ENCODE measurements around the gene PNLIPRP3.

Gene PNLIPRP3

GRCh38 chr10:116475866-116476265 lies 48.2 kb downstream of the PNLIPRP3 start:
- ATAC-seq, result no peak

GRCh38 chr10:116476461-116476860 lies 48.8 kb downstream of the PNLIPRP3 start:
- TF ChIP-seq, protein P1, sequence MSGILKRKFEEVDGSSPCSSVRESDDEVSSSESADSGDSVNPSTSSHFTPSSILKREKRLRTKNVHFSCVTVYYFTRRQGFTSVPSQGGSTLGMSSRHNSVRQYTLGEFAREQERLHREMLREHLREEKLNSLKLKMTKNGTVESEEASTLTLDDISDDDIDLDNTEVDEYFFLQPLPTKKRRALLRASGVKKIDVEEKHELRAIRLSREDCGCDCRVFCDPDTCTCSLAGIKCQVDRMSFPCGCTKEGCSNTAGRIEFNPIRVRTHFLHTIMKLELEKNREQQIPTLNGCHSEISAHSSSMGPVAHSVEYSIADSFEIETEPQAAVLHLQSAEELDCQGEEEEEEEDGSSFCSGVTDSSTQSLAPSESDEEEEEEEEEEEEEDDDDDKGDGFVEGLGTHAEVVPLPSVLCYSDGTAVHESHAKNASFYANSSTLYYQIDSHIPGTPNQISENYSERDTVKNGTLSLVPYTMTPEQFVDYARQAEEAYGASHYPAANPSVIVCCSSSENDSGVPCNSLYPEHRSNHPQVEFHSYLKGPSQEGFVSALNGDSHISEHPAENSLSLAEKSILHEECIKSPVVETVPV (CRISPR knock-in tag; IDR thresholded peaks at IDR 0.05), result no peak
- TF ChIP-seq OSR1 (CRISPR knock-in tag; IDR thresholded peaks at IDR 0.05) (no peak), ZNF565 (CRISPR knock-in tag; conservative IDR thresholded peaks at IDR 0.05; ENCODE audit: low read depth) (no peak)
- no peak for ATAC-seq

More at GRCh38 chr10:116475866-116476265, 48.2 kb downstream of the PNLIPRP3 start:
- TF ChIP-seq ZNF565 (CRISPR knock-in tag; conservative IDR thresholded peaks at IDR 0.05; ENCODE audit: low read depth) (no peak), PATZ1 (CRISPR knock-in tag; IDR thresholded peaks at IDR 0.05; ENCODE audit: borderline replicate concordance) (no peak), OSR1 (CRISPR knock-in tag; IDR thresholded peaks at IDR 0.05) (no peak), ISL1 (CRISPR knock-in tag; IDR thresholded peaks at IDR 0.05) (no peak), TOX (CRISPR knock-in tag; IDR thresholded peaks at IDR 0.05; ENCODE audit: borderline replicate concordance) (no peak), ZNF8 (CRISPR knock-in tag; IDR thresholded peaks at IDR 0.05) (no peak), ZNF70 (CRISPR knock-in tag; IDR thresholded peaks at IDR 0.05) (no peak), GLIS3 (CRISPR knock-in tag; IDR thresholded peaks at IDR 0.05) (no peak), ARNTL (CRISPR knock-in tag; IDR thresholded peaks at IDR 0.05; ENCODE audit: borderline replicate concordance, low read depth) (no peak), SNAI2 (CRISPR knock-in tag; IDR thresholded peaks at IDR 0.05) (no peak)
- TF ChIP-seq, protein P1 (CRISPR knock-in tag; IDR thresholded peaks at IDR 0.05), result no peak

- TF ChIP-seq, protein P2, sequence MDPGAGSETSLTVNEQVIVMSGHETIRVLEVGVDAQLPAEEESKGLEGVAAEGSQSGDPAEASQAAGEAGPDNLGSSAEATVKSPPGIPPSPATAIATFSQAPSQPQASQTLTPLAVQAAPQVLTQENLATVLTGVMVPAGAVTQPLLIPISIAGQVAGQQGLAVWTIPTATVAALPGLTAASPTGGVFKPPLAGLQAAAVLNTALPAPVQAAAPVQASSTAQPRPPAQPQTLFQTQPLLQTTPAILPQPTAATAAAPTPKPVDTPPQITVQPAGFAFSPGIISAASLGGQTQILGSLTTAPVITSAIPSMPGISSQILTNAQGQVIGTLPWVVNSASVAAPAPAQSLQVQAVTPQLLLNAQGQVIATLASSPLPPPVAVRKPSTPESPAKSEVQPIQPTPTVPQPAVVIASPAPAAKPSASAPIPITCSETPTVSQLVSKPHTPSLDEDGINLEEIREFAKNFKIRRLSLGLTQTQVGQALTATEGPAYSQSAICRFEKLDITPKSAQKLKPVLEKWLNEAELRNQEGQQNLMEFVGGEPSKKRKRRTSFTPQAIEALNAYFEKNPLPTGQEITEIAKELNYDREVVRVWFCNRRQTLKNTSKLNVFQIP (CRISPR knock-in tag; IDR thresholded peaks at IDR 0.05; ENCODE audit: borderline replicate concordance, low read depth), result no peak
- TF ChIP-seq, protein P1 (CRISPR knock-in tag; IDR thresholded peaks at IDR 0.05), result no peak
- no peak for TF ChIP-seq BACH2 (CRISPR knock-in tag; IDR thresholded peaks at IDR 0.05; ENCODE audit: borderline replicate concordance)
- TF ChIP-seq TSHZ2 (CRISPR knock-in tag; IDR thresholded peaks at IDR 0.05), result no peak
- TF ChIP-seq SNAI2 (CRISPR knock-in tag; IDR thresholded peaks at IDR 0.05), result no peak
- TF ChIP-seq, protein P3, sequence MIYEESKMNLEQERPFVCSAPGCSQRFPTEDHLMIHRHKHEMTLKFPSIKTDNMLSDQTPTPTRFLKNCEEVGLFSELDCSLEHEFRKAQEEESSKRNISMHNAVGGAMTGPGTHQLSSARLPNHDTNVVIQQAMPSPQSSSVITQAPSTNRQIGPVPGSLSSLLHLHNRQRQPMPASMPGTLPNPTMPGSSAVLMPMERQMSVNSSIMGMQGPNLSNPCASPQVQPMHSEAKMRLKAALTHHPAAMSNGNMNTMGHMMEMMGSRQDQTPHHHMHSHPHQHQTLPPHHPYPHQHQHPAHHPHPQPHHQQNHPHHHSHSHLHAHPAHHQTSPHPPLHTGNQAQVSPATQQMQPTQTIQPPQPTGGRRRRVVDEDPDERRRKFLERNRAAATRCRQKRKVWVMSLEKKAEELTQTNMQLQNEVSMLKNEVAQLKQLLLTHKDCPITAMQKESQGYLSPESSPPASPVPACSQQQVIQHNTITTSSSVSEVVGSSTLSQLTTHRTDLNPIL (CRISPR knock-in tag; IDR thresholded peaks at IDR 0.05; ENCODE audit: low read depth), result no peak
- no peak for TF ChIP-seq ISL1 (CRISPR knock-in tag; IDR thresholded peaks at IDR 0.05)
- no peak for TF ChIP-seq RARB (CRISPR knock-in tag; IDR thresholded peaks at IDR 0.05)
- no peak for TF ChIP-seq PATZ1 (CRISPR knock-in tag; IDR thresholded peaks at IDR 0.05; ENCODE audit: borderline replicate concordance)
- TF ChIP-seq ZFP3 (CRISPR knock-in tag; IDR thresholded peaks at IDR 0.05), result no peak
- TF ChIP-seq TCF4 (CRISPR knock-in tag; IDR thresholded peaks at IDR 0.05; ENCODE audit: borderline replicate concordance), result no peak
- no peak for TF ChIP-seq PPARA (CRISPR knock-in tag; IDR thresholded peaks at IDR 0.05; ENCODE audit: borderline replicate concordance)
- TF ChIP-seq GLIS3 (CRISPR knock-in tag; IDR thresholded peaks at IDR 0.05), result no peak
- no peak for ATAC-seq
Observed at GRCh38 chr10:116477986-116478664, 50.5 kb downstream of the PNLIPRP3 start.

Measured in SK-N-SH treated with all-trans-retinoic acid at 6 μM for 48 hours (cell line).